GM12878 (cell line): ENCODE measurements around the gene MSL3B.

Experiments used
- ATAC-seq: fragments of 200-7000 bp; cut with Tn5 transposase; 3 replicates; pipeline ENCODE4 v1.9.1; 2020; ENCODE audit warnings: mild to moderate bottlenecking, moderate library complexity
- BruUV-seq: library from RNA; stranded (reverse); fragments of 400-500 nt; replicated peaks from 2 replicates; lab custom pipeline; 2021; lab: Mats Ljungman, UMichigan
- CTCF ChIA-PET: fragments of 300-600 bp; sonication (Branson Sonifier 250); formaldehyde crosslinking; extraction: SDS; loops from one replicate; lab custom pipeline; 2021; ENCODE audit warnings: inconsistent platforms; lab: Yijun Ruan, JAX
- POLR2A ChIA-PET: fragments of 350-600 bp; formaldehyde crosslinking; extraction: SDS; loops from one replicate; lab custom pipeline; 2021; ENCODE audit warnings: inconsistent platforms; lab: Charles Lee
- RAD21 ChIA-PET: fragments of 300-600 bp; sonication (Branson Sonifier 250); formaldehyde crosslinking; loops from one replicate; lab custom pipeline; 2023; ENCODE audit warnings: antibody characterized with exemption; ENCODE audit not compliant: unreplicated experiment; lab: Charles Lee
- SMC1A ChIA-PET: fragments of 300-600 bp; sonication (Branson Sonifier 250); formaldehyde crosslinking; loops from one replicate; lab custom pipeline; 2023; ENCODE audit not compliant: unreplicated experiment, uncharacterized antibody; lab: Charles Lee
- DNase-seq: peaks from one replicate; pipeline ENCODE4 v3.0.0-alpha.2; 2011; ENCODE audit warnings: low read depth, low spot score
- FAIRE-seq: peaks from 3 replicates; lab custom pipeline; 2011; peaks lifted over from hg19 to GRCh38; lab: Jason Lieb, UNC
- H2AFZ ChIP-seq: 2 replicates; pipeline ENCODE4 v1.6.0; 2011; ENCODE audit warnings: low read depth, low read length, control low read depth; ENCODE audit not compliant: control insufficient read depth
- H3K27ac ChIP-seq: 2 replicates; pipeline ENCODE4 v1.5.1; 2011; ENCODE audit warnings: control low read depth; ENCODE audit not compliant: control insufficient read depth, insufficient read depth
- H3K27me3 ChIP-seq, 2 experiments: replicated peaks in 1 of 2; 2 replicates each; pipeline versions ENCODE4 v1.6.0 to v1.6.1; 2011; ENCODE audit warnings: low read length in 1 of 2; ENCODE audit not compliant: control insufficient read depth in 2 of 2, insufficient read depth in 2 of 2
- H3K36me3 ChIP-seq, 2 experiments: 2 replicates each; pipeline ENCODE4 v1.5.1; 2011; ENCODE audit warnings: low read length in 1 of 2; ENCODE audit not compliant: control insufficient read depth in 2 of 2, insufficient read depth in 2 of 2
- H3K4me1 ChIP-seq: 2 replicates; pipeline ENCODE4 v1.6.1; 2011; ENCODE audit warnings: mild to moderate bottlenecking, low read length, moderate library complexity, mixed read lengths; ENCODE audit not compliant: control insufficient read depth, insufficient read depth
- H3K4me2 ChIP-seq: 2 replicates; pipeline ENCODE4 v1.6.0; 2011; ENCODE audit warnings: control low read depth; ENCODE audit not compliant: control insufficient read depth, insufficient read depth
- H3K4me3 ChIP-seq: fragments of 200-600 bp; sonication (generic); 2 replicates; pipeline ENCODE4 v1.5.1; 2016
- H3K79me2 ChIP-seq: 2 replicates; pipeline ENCODE4 v1.6.0; 2011; ENCODE audit warnings: low read length; ENCODE audit not compliant: control insufficient read depth, insufficient read depth
- H3K9ac ChIP-seq: 2 replicates; pipeline ENCODE4 v1.8.0; 2011; ENCODE audit warnings: low read length, control low read depth, mixed read lengths; ENCODE audit not compliant: control insufficient read depth, insufficient read depth
- H3K9me3 ChIP-seq: replicated peaks from 3 replicates; pipeline ENCODE4 v1.5.1; 2011; ENCODE audit warnings: mild to moderate bottlenecking, low read length; ENCODE audit not compliant: control insufficient read depth, insufficient read depth
- H4K20me1 ChIP-seq: 2 replicates; pipeline ENCODE4 v1.6.0; 2011; ENCODE audit not compliant: control insufficient read depth, insufficient read depth
- ATF2 ChIP-seq: IDR thresholded peaks from 2 replicates; pipeline ENCODE4 v1.6.1; 2012; ENCODE audit warnings: low read length, inconsistent platforms
- E2F8 ChIP-seq: fragments of 450-650 bp; IDR thresholded peaks from 2 replicates; pipeline ENCODE4 v1.6.1; 2018; ENCODE audit warnings: mild to moderate bottlenecking, low read depth, moderate library complexity; ENCODE audit not compliant: partially characterized antibody
- WGBS: methylation state at CpG from one replicate; pipeline ENCODE4 v1.1.6; 2016; ENCODE audit warnings: low lambda C conversion rate; ENCODE audit not compliant: insufficient replicate concordance, insufficient coverage; ENCODE audit errors: missing lambda C conversion rate; 5-methylcytosine and 5-hydroxymethylcytosine counted together
- in situ Hi-C: fragments of 300-500 bp; cut with MboI; formaldehyde crosslinking; loops from 9 replicates; pipeline ENCODE4 v1.14.3; 2018; ENCODE audit warnings: mixed read lengths
- intact Hi-C: fragments of 100-400 bp; cut with micrococcal nuclease; formaldehyde crosslinking; loops from one replicate; pipeline ENCODE4 v1.14.2; 2022; ENCODE audit not compliant: unreplicated experiment

Gene MSL3B

GRCh38 chr2:233820774-233821105 is 47.4 kb downstream of the MSL3B start:
- Histone ChIP-seq H3K9me3 (no peaks in the 10 kb centered on the region), H2AFZ (no peak overlapping the region), H3K4me2 (no peak overlapping the region), H3K9ac (no peak overlapping the region), H3K79me2 (no peaks in the 10 kb centered on the region), H3K4me1 (no peaks in the 10 kb centered on the region), H4K20me1 (no peaks in the 10 kb centered on the region), H3K27me3 (no peaks in the 10 kb centered on the region; a peak in 3 of 4 replicates), H3K36me3 (no peaks in the 10 kb centered on the region), H3K27ac (no peak overlapping the region), H3K4me3 (no peak overlapping the region)
- POLR2A ChIA-PET = no interaction called here
- 34% methylated on average over 6 of the region's 6 CpGs for WGBS
- CTCF ChIA-PET = no interaction called here
- DNase-seq (no peak), ATAC-seq (no peak), FAIRE-seq (no peak)
- TF ChIP-seq E2F8 = no peak
- no peak for TF ChIP-seq ATF2
- RAD21 ChIA-PET = no interaction called here
- in situ Hi-C loops = no loop called here
- BruUV-seq = no TSS peak
- intact Hi-C loops = no loop called here
- SMC1A ChIA-PET = interaction anchor here (1.0 kb wide), 1 partner anchor 9 kb away, joined by 3 read pairs; no protein-coding TSS in a partner anchor
